Measurements from ENCODE around the gene ILK.
A peak's percentile ranks its signal among the peaks of the same experiment; 100 is the strongest.

The ILK gene

DNA sequence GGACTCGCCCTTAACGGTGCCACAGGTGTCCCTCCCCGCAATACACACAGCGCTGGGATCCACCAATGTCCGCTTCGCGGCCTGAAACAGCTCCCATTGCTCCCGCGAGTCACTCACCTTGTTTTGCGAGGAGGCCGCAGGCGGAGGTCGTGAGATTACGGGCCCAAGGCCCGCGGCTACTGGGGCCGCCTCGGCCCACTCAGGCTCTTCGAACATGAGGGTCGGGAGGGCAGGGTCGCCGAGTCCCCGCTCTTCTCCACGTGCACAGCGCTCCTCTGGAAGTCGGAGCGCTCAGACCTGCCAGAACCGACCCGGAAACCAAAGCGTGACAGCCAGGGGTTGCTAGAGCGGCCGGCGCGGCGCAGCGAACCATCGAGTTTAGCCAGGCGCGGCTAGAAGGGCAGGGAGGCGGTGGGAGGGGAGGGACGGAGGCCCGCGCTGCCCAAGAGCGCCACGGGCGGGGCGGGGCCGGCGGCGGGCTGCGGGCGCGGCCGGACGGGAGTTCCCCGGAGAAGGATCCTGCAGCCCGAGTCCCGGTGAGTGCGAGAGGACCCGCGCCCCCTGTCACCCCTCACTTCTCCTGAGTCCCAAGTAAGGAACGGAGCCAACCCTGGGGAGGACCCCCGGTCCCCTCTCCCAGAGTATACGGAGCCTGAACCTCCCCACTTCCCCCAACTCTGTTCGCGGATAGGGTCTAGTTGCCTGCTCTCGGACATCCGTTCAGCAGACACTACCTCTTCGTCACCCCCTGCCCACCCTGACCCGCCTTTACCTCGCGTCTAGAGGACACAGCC, at the start of gene ILK, which contains the start of gene RRP8:
Gene ILK (plus strand): TSS at position 488 of the 794 bp plus-strand sequence. CDS start 498 bp downstream, outside the sequence.
Gene RRP8 (minus strand): TSS at position 330 of the 794 bp plus-strand sequence. CDS start 114 bp downstream, at position 216.
- peak; percentile 85 for DNase-seq (ENCODE audit: low spot score)

DNA sequence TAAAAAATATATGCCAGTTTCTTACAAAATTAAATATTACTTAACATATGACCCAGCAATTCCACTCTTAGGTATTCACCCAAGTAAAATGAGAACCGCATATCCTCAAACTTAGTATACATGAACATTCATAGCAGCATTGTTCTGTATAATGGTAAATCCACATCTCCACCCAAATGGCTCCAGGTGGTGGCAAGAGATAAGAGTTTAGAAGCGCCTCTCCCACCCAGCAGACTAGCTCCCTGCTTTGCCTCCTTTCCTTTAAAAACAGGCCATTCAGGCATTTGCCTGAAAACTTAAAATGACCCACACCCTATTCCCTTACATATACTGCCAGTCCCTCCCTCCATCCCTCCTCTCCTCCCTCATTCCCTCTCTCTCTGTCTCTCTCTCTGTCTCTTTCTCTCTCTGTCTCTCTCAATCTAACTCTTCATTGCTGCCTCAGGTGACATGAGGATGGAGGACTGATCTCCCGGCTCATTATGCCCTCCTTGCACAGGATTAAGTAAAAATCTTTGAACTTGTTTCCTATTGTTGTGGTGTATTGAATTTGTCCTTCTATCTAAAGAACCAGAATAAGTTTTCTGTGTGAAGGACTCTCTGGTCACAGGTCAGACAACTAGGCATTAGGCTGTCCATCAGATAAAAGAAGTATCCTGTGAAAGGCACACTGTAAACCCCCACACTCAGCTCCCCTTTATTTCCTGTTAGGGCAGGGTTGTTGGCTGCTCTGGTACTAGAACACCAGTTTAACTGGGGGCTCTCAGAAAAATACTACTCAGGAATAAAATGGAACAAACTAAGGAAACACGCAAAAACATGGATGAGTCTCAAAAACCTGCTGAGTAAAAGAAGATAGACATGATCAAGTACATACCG, 48.5 kb upstream of the ILK start:
- no peak for DNase-seq (ENCODE audit: low spot score)

DNA sequence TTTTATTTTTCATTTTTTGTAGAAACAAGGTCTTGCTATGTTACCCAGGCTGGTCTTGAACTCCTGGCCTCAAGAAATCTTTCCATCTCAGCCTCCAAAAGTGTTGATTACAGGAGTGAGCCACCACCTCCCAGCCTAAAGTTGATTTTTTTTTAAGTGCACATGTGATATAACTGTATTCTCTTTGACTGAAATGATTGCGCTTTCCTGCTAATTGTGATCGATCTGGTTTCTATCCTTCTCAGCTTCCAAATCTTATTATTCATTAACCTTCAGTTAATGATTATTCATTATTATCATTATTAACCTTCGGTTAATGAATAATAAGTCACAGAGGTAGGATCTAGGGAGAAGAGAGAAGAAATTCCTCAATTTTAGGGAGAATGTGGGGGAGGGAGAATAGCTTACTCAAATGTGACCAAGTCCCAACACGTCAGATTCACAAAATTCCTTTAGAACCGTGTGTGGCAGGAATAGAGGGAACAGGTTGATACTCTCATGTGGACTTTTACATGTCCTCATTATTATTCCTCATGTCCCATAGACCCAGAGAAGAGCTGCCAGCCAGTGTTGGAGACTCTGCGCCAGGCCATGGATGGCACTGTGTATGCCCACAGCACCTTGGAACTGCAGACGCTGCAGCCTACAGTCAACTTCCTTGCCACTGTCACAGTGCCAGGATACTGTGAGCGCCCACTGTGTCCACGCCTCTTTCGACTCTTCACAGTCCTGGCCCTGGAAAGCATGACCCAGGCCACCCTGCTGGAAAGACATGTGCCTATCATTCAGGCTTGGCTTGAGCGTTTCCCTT, 47.2 kb upstream of the ILK start:
- DNase-seq (ENCODE audit: low spot score), result no peak

DNA sequence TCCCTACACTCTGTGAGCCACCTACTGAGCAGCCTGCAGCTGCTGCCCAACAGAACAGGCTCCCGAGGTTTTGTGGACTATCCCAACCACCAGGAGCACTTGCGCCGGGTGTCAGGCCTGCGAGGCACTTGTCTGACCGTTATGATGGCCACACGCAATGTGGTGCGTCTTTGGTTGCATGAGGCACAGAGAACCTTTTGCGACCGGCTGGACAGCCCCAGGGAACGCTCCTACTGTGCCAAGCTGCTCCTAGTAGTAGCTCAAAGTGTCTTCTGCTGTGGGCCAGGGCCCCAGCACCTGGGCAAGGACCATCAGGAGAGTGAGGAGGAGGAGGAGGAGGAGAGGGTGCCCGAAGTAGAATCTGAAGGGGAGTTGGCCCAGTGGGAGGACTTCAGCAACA, 46.5 kb upstream of the ILK start:
- DNase-seq (ENCODE audit: low spot score), result no peak

DNA sequence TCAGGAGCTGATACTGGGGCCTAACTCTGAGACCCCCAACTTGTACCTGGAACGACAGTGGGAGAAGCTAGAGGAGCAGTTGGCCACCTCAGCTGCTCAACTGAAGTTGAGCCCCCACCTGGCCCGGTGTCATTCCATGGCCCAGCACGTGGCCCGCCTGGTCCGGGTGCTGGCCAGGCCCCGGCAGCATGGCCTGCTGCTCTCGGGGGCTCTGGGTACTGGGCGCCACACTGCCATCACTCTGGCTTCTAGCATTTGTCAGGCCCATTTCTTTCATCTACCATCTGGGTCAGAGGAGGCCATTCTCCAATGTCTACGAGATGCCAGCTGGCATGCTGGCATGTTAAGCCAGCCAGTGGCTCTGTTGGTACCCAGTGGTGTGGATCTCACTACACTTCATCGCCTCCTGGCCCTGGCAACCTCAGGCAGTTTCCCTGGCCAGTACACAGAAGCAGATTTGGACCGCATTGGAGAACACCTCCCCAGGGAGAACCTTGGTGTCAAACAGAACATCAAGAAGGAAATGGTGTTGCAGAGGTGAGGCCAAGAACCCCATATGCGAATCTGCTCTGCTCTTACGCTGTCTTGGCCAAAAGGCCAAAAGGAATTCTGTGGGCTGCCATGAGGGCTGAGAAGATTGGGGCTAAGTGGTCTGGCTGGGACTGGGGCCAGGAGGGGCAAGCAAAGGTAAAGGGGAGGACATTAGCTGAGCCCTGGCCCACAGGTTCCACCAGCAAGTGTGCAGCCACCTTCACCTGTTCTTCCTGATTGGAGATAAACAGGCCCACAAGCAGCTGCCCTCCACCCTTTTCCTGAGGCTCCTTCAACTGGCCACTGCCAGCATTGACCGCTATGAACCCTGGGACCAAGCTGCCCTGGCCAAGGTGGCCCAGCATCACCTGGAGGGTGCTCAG, 45.6 kb upstream of the ILK start:
- no peak for DNase-seq (ENCODE audit: low spot score)

DNA sequence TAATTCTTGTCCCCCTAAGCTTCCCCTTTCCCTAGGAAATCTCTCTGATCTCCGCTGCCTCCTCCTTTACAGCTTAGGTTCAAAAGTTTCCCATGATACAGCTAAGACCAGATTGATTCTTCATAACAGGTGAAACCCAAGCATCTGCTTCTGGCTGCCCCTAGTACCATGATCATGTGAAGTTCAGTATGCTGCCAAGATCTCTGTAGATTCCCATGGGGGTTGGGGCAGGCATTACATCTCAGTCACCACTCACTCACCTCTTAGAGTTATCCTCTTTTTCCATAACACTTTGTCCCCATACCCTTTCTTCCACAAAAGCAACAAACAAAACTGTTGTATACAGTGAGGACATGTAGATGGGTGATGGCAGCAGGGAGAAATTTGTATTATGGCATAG, 44.2 kb upstream of the ILK start:
- DNase-seq (ENCODE audit: low spot score), result no peak

DNA sequence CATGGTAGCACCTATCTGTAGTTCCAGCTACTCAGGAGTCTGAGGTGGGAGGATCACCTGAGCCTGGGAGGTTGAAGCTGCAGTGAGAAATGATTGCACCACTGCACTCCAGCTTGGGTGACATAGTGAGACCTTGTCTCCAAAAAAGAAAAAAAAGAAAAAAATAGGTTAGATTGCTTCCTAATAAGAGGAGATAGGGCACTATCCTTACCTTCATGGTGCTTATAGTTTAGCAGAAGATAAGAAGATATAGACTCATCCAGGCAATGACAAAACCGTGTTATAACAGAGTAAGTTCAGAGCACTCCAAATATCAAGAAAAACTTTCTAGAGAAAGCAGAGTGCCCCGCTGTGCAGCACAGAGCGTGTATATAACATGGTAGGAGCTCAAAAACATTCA, 42.3 kb upstream of the ILK start:
- DNase-seq (ENCODE audit: low spot score), result no peak

DNA sequence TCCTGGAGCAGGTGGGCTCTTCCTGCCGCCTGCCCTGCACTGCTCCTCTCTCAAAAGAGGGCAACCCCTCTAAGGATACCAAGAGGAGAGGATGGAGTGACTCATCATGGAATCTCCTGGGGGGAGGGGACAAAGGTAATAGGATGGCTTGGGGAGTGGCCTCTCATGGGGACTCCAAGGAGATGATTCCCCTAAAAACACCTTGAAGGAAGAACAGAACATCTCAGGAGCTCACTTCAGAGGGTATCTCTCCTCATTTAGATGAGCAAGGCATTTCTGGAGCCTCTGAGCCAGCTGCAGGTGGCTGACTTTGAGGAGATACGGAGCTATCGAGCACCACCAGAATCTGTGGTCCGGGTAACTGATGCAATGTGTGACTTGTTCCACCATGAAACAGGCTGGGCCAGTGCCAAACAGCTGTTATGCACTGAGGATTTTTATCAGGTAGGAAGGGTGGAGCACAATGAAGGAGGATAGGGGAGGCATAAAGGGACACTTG, 40.4 kb upstream of the ILK start:
- no peak for DNase-seq (ENCODE audit: low spot score)

DNA sequence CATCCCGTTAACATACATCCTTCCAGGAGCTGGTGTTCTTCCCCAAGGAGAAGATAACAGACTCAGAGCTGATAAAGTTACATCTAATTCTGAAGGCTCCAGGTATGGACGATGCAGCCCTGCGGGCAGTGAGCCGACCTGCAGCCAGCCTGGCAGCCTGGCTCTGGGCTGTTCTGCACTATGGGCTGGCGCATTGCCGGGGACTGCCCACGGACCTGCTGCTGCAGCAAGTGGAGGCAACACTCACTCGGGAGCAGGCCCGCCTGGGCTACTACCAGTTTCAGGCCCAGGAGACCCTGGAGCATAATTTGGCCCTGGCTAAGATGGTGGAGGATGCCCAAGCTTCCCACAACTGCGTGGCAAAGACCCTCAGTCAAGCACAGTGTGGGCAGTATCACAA, 39.9 kb upstream of the ILK start:
- DNase-seq (ENCODE audit: low spot score), result no peak

DNA sequence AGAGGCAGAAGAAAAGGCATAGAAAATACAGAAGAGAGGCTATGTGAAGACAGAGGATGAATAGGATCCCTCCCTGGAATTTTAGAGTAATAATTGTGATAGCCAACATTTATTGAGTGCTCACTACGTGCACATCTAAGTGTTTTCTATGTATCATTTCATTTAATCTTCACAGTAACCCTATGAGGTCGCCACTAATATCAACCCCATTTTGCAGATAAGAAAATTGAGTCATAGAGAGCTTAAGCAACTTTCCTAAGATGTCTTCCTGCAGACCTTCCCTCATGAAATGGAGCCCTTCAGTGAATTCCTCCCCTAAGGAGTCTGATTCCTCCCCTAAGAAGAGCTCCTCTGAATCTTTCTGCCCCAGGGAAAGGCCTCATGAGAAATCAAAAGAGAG, 38.2 kb upstream of the ILK start:
- DNase-seq (ENCODE audit: low spot score), result no peak

DNA sequence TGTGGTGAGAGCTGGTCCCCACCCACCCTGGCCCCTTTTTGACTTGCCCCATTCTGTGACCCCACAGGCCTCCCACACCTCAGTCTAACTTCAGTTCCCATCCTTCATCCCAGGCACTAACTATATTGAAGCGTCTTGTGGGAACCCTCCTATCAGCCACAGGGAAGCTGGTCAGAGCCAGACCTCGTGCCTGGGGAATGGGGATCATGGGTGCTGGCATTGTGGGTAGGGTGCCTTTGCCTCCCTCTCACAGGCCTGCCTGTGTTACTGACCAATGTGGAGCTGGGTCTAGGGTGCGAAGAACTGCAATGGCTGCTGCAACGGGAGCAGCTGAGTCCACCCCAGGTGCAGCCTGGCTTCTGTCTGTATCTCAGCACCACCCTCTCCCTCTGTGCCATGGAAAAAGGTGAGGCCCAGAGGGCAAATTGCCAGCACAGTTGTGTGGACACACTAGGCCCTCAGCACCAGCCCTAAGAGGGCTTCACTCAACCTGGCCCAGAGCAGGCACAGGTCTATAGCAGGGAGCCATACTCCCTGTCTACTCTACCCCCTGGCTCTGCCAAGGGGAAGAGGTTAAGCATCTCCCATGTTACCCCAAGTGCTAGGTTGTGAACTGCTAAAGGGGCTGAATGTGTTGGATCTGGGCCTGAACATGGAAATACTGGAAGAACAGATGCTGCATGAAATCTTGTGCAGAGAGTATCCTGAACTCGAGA, 37.4 kb upstream of the ILK start:
- DNase-seq (ENCODE audit: low spot score), result no peak

DNA sequence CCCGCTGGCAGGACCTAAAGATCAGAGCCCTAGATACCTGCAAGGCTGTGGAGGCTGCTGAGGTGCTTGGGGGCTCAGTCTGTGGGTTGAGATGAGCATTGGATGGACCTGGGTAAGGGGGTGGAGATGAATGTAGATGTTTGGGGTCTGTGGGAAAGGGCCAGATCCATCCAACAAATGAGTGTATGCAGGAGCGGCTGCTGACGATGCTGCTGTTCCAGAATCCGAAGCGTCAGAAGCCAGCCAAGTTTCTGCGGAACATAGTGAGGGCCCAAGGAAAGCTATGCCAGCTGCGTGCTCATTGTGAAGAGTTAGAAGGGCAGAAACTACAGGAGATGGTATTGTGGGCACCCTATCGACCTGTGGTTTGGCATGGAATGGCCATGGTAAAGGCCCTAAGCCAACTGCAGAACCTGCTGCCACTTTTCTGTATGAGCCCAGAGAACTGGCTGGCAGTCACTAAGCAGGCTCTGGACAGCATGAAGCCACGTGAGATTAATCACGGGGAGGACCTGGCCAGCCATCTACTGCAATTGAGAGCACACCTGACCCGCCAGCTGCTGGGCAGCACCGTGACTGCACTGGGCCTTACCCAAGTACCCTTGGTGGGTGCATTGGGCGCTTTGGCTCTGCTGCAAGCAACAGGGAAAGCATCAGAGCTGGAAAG, 36.7 kb upstream of the ILK start:
- DNase-seq (ENCODE audit: low spot score), result no peak

DNA sequence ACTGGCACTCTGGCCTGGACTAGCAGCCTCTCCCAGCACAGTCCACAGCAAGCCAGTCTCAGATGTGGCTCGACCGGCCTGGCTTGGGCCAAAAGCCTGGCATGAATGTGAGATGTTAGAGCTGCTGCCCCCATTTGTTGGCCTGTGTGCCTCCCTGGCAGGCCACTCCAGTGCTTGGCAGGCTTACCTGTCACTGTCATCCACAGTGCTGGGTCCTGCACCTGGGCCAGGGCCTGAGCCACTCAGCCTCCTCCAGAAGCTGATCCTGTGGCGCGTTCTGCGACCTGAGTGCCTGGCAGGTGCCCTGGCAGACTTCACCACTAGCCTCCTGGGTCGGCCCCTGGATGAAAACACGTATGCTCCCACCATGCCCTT, 36.2 kb upstream of the ILK start:
- no peak for DNase-seq (ENCODE audit: low spot score)

DNA sequence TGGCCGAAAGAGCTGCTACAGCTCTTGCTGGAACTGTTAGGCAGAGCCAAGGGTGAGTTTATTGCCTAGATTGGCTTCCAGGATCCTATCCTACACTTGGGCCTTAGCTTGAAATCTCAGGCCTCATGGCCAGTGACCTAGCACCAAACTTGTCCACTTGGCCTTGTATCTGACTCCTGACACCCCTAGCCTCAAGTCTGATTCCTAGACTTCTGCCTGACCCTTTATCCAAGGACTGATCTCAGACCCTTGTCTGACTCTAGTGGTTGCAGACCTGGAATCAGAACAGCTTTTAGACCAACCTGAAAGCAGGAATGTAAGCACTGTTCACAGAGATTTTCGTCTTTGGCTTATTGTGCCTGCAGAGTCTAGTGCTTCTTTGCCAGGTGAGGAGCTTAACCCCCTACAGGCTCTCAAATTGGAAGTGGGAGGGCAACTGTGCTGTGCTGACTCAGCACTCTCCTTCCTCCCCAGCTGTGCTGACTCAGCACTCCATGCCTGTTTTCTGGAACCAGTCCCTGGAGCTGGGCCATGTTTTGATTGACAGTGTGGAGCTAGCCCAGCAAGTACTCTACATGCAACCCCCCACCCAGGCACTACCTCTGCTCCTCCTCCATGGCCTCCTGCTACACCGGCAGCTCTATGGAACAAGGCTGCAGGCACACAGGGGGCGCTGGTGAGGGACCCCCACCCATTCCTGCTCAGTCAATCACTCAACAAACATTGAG, 35.2 kb upstream of the ILK start:
- peak; percentile 42 for DNase-seq (ENCODE audit: low spot score)

DNA sequence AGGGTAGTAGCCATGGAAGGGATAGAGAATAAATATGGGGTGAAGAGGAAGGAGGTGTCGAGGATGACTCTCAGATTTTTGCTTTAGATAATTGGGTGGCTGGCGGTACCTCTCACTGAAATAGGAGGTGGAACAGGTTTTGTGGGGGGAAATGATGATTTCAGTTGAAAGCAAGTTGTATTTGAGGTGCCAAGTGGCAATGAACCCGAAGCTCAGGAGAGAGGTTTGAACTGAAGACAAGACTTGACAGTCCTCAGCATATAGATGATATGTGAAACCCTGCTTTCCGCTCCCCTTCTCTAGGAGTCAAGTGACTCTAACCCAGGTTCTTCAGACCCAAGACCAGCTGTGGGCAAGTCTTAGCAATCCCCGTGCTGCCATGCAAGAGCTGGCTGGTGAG, 33.9 kb upstream of the ILK start:
- no peak for DNase-seq (ENCODE audit: low spot score)

DNA sequence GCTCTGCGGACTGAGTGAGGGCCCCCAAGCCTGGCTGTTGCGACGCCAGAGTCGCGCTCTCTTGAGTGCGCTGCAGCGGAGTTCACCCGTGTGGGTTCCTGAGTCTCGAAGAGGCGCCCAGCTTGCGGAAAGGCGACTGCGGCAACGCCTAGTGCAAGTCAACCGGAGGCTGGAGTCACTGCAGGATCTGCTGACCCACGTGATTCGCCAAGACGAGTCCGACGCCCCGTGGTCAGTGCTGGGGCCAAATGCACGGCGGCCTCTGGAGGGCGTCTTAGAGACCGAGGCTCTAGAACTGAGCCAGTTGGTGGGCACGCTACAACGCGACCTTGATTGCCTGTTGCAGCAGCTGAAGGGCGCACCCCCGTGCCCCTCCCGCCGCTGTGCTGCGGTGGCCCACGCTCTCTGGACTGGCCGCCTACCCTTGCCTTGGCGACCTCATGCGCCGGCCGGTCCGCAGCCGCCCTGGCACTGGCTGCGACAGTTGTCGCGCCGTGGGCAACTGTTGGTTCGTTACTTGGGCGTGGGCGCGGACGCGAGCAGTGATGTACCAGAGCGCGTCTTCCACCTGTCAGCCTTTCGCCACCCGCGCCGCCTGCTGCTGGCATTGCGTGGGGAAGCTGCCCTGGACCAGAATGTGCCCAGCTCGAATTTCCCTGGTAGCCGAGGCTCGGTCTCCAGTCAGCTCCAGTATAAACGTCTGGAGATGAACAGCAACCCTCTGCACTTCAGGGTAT, 32.7 kb upstream of the ILK start:
- DNase-seq (ENCODE audit: low spot score), result no peak

DNA sequence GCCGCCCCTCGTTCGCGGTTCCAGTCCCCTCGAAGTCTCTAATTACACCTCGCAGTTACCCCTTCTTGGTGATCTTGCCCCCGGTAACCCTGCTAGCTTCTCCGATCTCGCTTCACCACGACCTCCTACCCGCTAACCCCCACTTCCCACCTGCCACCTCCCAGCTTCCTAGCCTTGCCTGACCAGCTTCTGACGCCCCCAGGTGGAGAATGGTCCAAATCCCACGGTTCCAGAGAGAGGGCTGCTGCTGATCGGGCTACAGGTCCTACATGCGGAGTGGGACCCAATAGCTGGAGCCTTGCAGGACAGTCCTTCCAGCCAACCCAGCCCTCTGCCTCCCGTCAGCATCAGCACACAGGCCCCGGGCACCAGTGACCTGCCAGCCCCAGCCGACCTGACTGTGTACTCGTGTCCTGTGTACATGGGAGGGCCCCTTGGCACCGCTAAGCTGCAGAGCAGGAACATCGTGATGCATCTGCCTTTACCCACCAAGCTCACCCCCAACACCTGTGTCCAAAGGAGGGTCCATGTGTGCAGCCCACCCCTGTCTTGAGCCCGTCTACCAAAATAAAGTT, 32.1 kb upstream of the ILK start:
- no peak for DNase-seq (ENCODE audit: low spot score)

DNA sequence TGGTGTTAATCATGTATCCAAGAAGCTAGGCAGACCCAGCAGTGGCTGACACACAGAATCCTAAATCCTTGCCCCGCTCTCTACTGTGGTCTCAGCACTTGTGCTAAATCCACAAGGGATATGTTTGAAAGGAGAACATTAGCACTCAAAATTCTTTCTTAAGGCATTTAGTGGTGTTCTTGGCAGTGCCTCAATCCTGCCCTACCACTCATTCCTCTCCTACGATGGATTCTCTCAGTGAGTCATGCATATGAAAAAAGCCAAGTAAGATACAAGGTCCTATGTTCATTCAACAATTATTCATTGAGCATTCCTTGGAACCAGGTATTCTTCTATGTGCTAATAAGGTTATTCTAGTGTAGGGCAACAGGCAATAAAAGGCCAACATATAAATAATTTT, 31.4 kb upstream of the ILK start:
- DNase-seq (ENCODE audit: low spot score), result no peak
